Hematopoietic multipotent progenitor cell treated with erythropoietin and hydrocortisone succinate and interleukin-3 and kit ligand, for 8 days (in vitro differentiated cells): Measurements from ENCODE around the gene SH2D3C.

Source experiments
- DNase-seq: peaks from one replicate; pipeline ENCODE4 v3.0.0-alpha.2; 2015

Gene SH2D3C

GRCh38 chr9:127805620-127806019 lies 27.2 kb upstream of the SH2D3C start:
- DNase-seq = peak; percentile 69

- DNase-seq = peak; percentile 68
Observed at GRCh38 chr9:127803507-127804352, 25.3 kb upstream of the SH2D3C start.

GRCh38 chr9:127802576-127803443 lies 24.3 kb upstream of the SH2D3C start, which contains the start of gene FPGS:
FPGS (plus strand) TSS chr9:127802882; CDS start chr9:127802925, 43 bp downstream.
- DNase-seq = peak; percentile 80

GRCh38 chr9:127801955-127802575 lies 23.6 kb upstream of the SH2D3C start:
- no peak for DNase-seq

GRCh38 chr9:127796852-127797370 lies 18.4 kb upstream of the SH2D3C start:
- no peak for DNase-seq

- DNase-seq = no peak
Observed at GRCh38 chr9:127796225-127796813, 17.9 kb upstream of the SH2D3C start.

- DNase-seq = no peak
Observed at GRCh38 chr9:127794001-127794791, 15.7 kb upstream of the SH2D3C start.

GRCh38 chr9:127793093-127793708 lies 14.7 kb upstream of the SH2D3C start:
- no peak for DNase-seq

- DNase-seq = peak; percentile 46
Observed at GRCh38 chr9:127792417-127793031, 14.1 kb upstream of the SH2D3C start.

- no peak for DNase-seq
Observed at GRCh38 chr9:127791085-127791484, 12.6 kb upstream of the SH2D3C start.

- no peak for DNase-seq
Observed at GRCh38 chr9:127790094-127790855, 11.8 kb upstream of the SH2D3C start.

GRCh38 chr9:127789179-127789578 lies 10.7 kb upstream of the SH2D3C start:
- DNase-seq = no peak

GRCh38 chr9:127788337-127789011 lies 10.0 kb upstream of the SH2D3C start:
- DNase-seq = no peak

- DNase-seq = peak; percentile 39
Observed at GRCh38 chr9:127786773-127787104, 8.3 kb upstream of the SH2D3C start.

GRCh38 chr9:127785933-127786772 lies 7.7 kb upstream of the SH2D3C start, which contains the start of gene CDK9:
CDK9 (plus strand) TSS chr9:127786034; CDS start chr9:127786149, 115 bp downstream.
- DNase-seq = peak; percentile 87

- peak; percentile 82 for DNase-seq
Observed at GRCh38 chr9:127785023-127785932, 6.8 kb upstream of the SH2D3C start.
